C4-2B (cell line): Measurements from ENCODE around the gene SCIN.

ENCODE experiments used
- ZFX ChIP-seq: fragments of 450-650 bp; IDR thresholded peaks from 2 replicates; pipeline ENCODE4 v1.6.1; 2017
- TF ChIP-seq, protein P1 (sequence below): fragments of 450-650 bp; conservative IDR thresholded peaks from 2 replicates; pipeline ENCODE4 v1.5.1; 2017; ENCODE audit warnings: mild to moderate bottlenecking

DNA sequence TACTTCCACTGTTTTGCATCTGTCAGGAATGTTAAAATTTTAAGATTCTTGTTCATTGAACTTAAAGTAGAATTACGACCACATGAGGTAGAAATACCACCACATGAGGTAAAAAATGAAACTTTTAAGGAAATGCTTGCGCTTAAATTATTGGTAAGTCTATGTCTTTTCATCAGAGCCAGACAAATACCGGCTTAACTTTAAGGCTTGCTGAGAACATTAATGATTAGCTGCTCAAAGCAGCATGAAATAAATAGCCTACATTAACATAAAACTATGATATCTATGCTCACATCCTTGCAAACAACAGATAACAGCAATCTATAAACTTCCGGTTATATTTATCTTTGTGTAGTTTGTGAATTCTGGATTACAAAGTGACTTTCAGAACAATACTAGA, 26.9 kb upstream of the SCIN start:
- TF ChIP-seq, protein P1, sequence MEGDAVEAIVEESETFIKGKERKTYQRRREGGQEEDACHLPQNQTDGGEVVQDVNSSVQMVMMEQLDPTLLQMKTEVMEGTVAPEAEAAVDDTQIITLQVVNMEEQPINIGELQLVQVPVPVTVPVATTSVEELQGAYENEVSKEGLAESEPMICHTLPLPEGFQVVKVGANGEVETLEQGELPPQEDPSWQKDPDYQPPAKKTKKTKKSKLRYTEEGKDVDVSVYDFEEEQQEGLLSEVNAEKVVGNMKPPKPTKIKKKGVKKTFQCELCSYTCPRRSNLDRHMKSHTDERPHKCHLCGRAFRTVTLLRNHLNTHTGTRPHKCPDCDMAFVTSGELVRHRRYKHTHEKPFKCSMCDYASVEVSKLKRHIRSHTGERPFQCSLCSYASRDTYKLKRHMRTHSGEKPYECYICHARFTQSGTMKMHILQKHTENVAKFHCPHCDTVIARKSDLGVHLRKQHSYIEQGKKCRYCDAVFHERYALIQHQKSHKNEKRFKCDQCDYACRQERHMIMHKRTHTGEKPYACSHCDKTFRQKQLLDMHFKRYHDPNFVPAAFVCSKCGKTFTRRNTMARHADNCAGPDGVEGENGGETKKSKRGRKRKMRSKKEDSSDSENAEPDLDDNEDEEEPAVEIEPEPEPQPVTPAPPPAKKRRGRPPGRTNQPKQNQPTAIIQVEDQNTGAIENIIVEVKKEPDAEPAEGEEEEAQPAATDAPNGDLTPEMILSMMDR, result no peak
- TF ChIP-seq ZFX, result no peak
